Neural progenitor cell (in vitro differentiated cells): ENCODE data around the gene PTPRN2. TPM values are rescaled to one million over a fixed set of nuclear protein-coding genes. Genes with fewer than 3 reads are reported as not detected.

Experiments used
- DNase-seq: peaks from one replicate; pipeline ENCODE4 v3.0.0-alpha.2; 2016; ENCODE audit warnings: low spot score
- H2AFZ ChIP-seq: fragments of 200-600 bp; sonication (generic); replicated peaks from 2 replicates; pipeline ENCODE4 v1.6.1; 2016; ENCODE audit warnings: antibody characterized with exemption
- H3F3A ChIP-seq: fragments of 200-600 bp; sonication (generic); 2 replicates; pipeline ENCODE4 v1.6.1; 2016; ENCODE audit warnings: antibody characterized with exemption, low read depth
- H3K27ac ChIP-seq: fragments of 200-600 bp; sonication (generic); 2 replicates; pipeline ENCODE4 v1.5.1; 2016; ENCODE audit warnings: mild to moderate bottlenecking
- H3K27me3 ChIP-seq: fragments of 200-600 bp; sonication (generic); 2 replicates; pipeline ENCODE4 v1.6.1; 2016; ENCODE audit warnings: mild to moderate bottlenecking, moderate library complexity
- H3K36me3 ChIP-seq: fragments of 200-600 bp; sonication (generic); 2 replicates; pipeline ENCODE4 v1.5.1; 2016
- H3K4me1 ChIP-seq: fragments of 200-600 bp; sonication (generic); 2 replicates; pipeline ENCODE4 v1.6.1; 2016; ENCODE audit warnings: mixed run types
- H3K4me2 ChIP-seq: fragments of 200-600 bp; sonication (generic); 2 replicates; pipeline ENCODE4 v1.6.1; 2016
- H3K4me3 ChIP-seq: fragments of 200-600 bp; sonication (generic); 2 replicates; pipeline ENCODE4 v1.5.1; 2016
- H3K79me2 ChIP-seq: fragments of 200-600 bp; sonication (generic); 2 replicates; pipeline ENCODE4 v1.6.1; 2016; ENCODE audit warnings: low read depth
- H3K9ac ChIP-seq: fragments of 200-600 bp; sonication (generic); 2 replicates; pipeline ENCODE4 v1.6.1; 2016
- H3K9me3 ChIP-seq: fragments of 200-600 bp; sonication (generic); 2 replicates; pipeline ENCODE4 v1.5.1; 2016; ENCODE audit warnings: low read depth
- H4K20me1 ChIP-seq: fragments of 200-600 bp; sonication (generic); 2 replicates; pipeline ENCODE4 v1.6.1; 2016; ENCODE audit warnings: low read depth
- H3K27ac Mint-ChIP-seq: 3 replicates; pipeline ENCODE4 v1.8.0; 2021; ENCODE audit warnings: mixed read lengths
- H3K27me3 Mint-ChIP-seq: 2 replicates; pipeline ENCODE4 v1.8.0; 2022; ENCODE audit warnings: low read depth, mild to moderate bottlenecking, inconsistent platforms, moderate library complexity, mixed read lengths; ENCODE audit not compliant: insufficient read depth
- H3K36me3 Mint-ChIP-seq: 3 replicates; pipeline ENCODE4 v1.8.0; 2021; ENCODE audit warnings: mixed read lengths
- H3K4me1 Mint-ChIP-seq: 3 replicates; pipeline ENCODE4 v1.8.0; 2021; ENCODE audit warnings: mixed read lengths
- H3K4me3 Mint-ChIP-seq: 3 replicates; pipeline ENCODE4 v1.8.0; 2021; ENCODE audit warnings: mild to moderate bottlenecking, moderate library complexity, mixed read lengths
- H3K9me3 Mint-ChIP-seq: 3 replicates; pipeline ENCODE4 v1.8.0; 2020; ENCODE audit warnings: mixed read lengths
- EZH2 ChIP-seq: fragments of 200-600 bp; sonication (generic); IDR thresholded peaks from 2 replicates; pipeline ENCODE4 v1.6.1; 2017; ENCODE audit warnings: antibody characterized with exemption, mild to moderate bottlenecking, moderate library complexity
- EZH2phosphoT487 ChIP-seq: fragments of 200-600 bp; sonication (generic); IDR thresholded peaks from 2 replicates; pipeline ENCODE4 v1.6.1; 2017; ENCODE audit warnings: antibody characterized with exemption
- total RNA-seq: library from RNA; depleted of rRNA; stranded (reverse); fragments of >200 nt; gene quantifications from 2 replicates; pipeline ENCODE4 v1.2.3, GENCODE V29; 2015; ENCODE audit warnings: low replicate concordance
- TF ChIP-seq, protein P1 (sequence below): fragments of 200-600 bp; sonication (generic); IDR thresholded peaks from 2 replicates; pipeline ENCODE4 v1.5.1; 2017; ENCODE audit warnings: antibody characterized with exemption, mild to moderate bottlenecking

The PTPRN2 gene
- total RNA-seq, 1 donor from 2014 or later: 3.0 TPM

- DNase-seq: no peak
- Histone ChIP-seq H3K27ac (no peak overlapping the region), H3F3A (peaks cover 12% of the 10 kb centered on the region), H3K27me3 (peaks cover 28% of the 10 kb centered on the region), H3K4me1 (peaks cover 33% of the 10 kb centered on the region), H3K9me3 (no peaks in the 10 kb centered on the region), H3K9ac (no peak overlapping the region), H3K4me3 (no peak overlapping the region), H4K20me1 (peaks cover 3% of the 10 kb centered on the region), H3K4me2 (no peak overlapping the region), H3K79me2 (no peaks in the 10 kb centered on the region), H3K36me3 (no peaks in the 10 kb centered on the region), H2AFZ (no peak overlapping the region)
- Mint-ChIP-seq H3K27me3 (peaks cover 4% of the 10 kb centered on the region), H3K27ac (peak overlapping the region; percentile 97), H3K4me1 (peaks cover 80% of the 10 kb centered on the region), H3K36me3 (peaks cover 60% of the 10 kb centered on the region), H3K9me3 (peaks cover 3% of the 10 kb centered on the region), H3K4me3 (no peak overlapping the region)
- TF ChIP-seq EZH2phosphoT487 (no peak), EZH2 (no peak)
- TF ChIP-seq, protein P1, sequence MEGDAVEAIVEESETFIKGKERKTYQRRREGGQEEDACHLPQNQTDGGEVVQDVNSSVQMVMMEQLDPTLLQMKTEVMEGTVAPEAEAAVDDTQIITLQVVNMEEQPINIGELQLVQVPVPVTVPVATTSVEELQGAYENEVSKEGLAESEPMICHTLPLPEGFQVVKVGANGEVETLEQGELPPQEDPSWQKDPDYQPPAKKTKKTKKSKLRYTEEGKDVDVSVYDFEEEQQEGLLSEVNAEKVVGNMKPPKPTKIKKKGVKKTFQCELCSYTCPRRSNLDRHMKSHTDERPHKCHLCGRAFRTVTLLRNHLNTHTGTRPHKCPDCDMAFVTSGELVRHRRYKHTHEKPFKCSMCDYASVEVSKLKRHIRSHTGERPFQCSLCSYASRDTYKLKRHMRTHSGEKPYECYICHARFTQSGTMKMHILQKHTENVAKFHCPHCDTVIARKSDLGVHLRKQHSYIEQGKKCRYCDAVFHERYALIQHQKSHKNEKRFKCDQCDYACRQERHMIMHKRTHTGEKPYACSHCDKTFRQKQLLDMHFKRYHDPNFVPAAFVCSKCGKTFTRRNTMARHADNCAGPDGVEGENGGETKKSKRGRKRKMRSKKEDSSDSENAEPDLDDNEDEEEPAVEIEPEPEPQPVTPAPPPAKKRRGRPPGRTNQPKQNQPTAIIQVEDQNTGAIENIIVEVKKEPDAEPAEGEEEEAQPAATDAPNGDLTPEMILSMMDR: no peak
These were observed 1017.7 kb downstream of the PTPRN2 start for GRCh38 chr7:157569967-157570366.

- Histone ChIP-seq H3K4me1 (peaks cover 30% of the 10 kb centered on the region), H3K4me3 (peak overlapping the region; percentile 30), H3K9ac (no peak overlapping the region), H3K4me2 (peak overlapping the region; percentile 67), H4K20me1 (peaks cover 3% of the 10 kb centered on the region), H3K27me3 (peaks cover 23% of the 10 kb centered on the region), H3F3A (peaks cover 12% of the 10 kb centered on the region), H3K27ac (no peak overlapping the region), H3K36me3 (no peaks in the 10 kb centered on the region), H2AFZ (peak overlapping the region; percentile 76), H3K79me2 (no peaks in the 10 kb centered on the region), H3K9me3 (no peaks in the 10 kb centered on the region)
- peak; percentile 62 for DNase-seq
- Mint-ChIP-seq H3K4me3 (peak overlapping the region; percentile 80), H3K9me3 (peaks cover 5% of the 10 kb centered on the region), H3K27me3 (peaks cover 4% of the 10 kb centered on the region), H3K4me1 (peaks cover 77% of the 10 kb centered on the region), H3K36me3 (peaks cover 58% of the 10 kb centered on the region), H3K27ac (peak overlapping the region; percentile 97)
- TF ChIP-seq, protein P1: no peak
- TF ChIP-seq EZH2phosphoT487 (no peak), EZH2 (no peak)
These were observed 1018.6 kb downstream of the PTPRN2 start for GRCh38 chr7:157568770-157569584.

DNA sequence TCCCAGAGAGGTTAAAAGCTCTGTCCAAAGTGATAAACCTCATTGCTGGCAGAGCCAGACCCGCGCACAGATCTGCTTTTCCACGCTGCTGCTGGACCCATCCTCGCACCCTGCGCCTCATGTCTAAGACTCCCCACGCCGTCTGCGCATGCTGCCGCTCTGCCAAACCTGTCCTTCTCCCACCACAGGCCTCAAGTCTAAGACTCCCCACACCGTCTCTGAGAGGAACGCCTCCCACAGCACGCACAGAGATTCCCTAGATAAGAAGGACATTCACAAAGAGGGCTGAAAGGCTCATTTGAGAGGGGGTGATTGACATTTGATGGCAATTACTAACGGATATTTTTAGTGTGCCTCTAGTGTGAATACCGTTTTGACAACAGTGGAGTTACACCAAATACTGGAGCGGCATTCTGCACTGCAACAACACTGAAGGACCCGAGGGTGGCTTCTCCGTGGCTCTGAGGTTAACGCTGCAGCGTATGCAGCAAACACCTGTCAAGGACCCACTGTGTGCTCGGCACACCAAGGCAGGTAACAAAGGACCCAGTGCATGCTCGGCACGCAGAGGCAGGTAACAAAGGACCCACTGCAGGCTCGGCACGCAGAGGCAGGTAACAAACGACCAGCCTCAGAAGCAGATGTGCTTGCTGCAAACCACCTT, 1019.4 kb downstream of the PTPRN2 start:
- Histone ChIP-seq H3K9ac (no peak overlapping the region), H2AFZ (peak overlapping the region; percentile 76), H3K4me1 (peaks cover 30% of the 10 kb centered on the region), H3K27me3 (peaks cover 23% of the 10 kb centered on the region), H3K79me2 (no peaks in the 10 kb centered on the region), H3K4me2 (peak overlapping the region; percentile 67), H3K27ac (no peak overlapping the region), H3K4me3 (peak overlapping the region; percentile 30), H3F3A (peaks cover 12% of the 10 kb centered on the region), H4K20me1 (peaks cover 3% of the 10 kb centered on the region), H3K9me3 (no peaks in the 10 kb centered on the region), H3K36me3 (no peaks in the 10 kb centered on the region)
- H3K9me3 Mint-ChIP-seq: peaks cover 5% of the 10 kb centered on the region
- peak overlapping the region; percentile 80 for H3K4me3 Mint-ChIP-seq
- peaks cover 51% of the 10 kb centered on the region for H3K36me3 Mint-ChIP-seq
- DNase-seq: no peak
- H3K27me3 Mint-ChIP-seq: peaks cover 4% of the 10 kb centered on the region
- peak overlapping the region; percentile 97 for H3K27ac Mint-ChIP-seq
- no peak for TF ChIP-seq EZH2
- TF ChIP-seq, protein P1: no peak
- no peak for TF ChIP-seq EZH2phosphoT487
- H3K4me1 Mint-ChIP-seq: peaks cover 72% of the 10 kb centered on the region
